CD4-positive, alpha-beta memory T cell (primary cell): ENCODE results near the gene TRNP1. TPM values are rescaled to one million over a fixed set of nuclear protein-coding genes. Genes with fewer than 3 reads are reported as not detected.

Experiments
- CTCF ChIA-PET: fragments of 350-600 bp; sonication (Branson Sonifier 250); formaldehyde crosslinking; loops from one replicate; lab custom pipeline; 2021; ENCODE audit warnings: inconsistent platforms; ENCODE audit not compliant: partially characterized antibody; lab: Charles Lee
- POLR2A ChIA-PET: fragments of 350-600 bp; sonication (Branson Sonifier 250); formaldehyde crosslinking; loops from one replicate; lab custom pipeline; 2021; ENCODE audit not compliant: partially characterized antibody; lab: Charles Lee
- DNase-seq, 5 donors: peaks; one replicate each; pipeline versions ENCODE4 v3.0.0 to v3.0.0-alpha.2; 2020 to 2022; ENCODE audit warnings: mixed read lengths in 1 of 5
- H3K27ac ChIP-seq: one replicate; pipeline ENCODE4 v1.7.0; 2013; ENCODE audit warnings: low read depth, low read length
- H3K27me3 ChIP-seq: 2 replicates; pipeline ENCODE4 v1.7.0; 2013; ENCODE audit warnings: mild to moderate bottlenecking, low read length, moderate library complexity; ENCODE audit not compliant: insufficient read depth
- H3K36me3 ChIP-seq: 2 replicates; pipeline ENCODE4 v1.7.0; 2013; ENCODE audit warnings: mild to moderate bottlenecking, low read length, moderate library complexity; ENCODE audit not compliant: insufficient read depth
- H3K4me1 ChIP-seq: 2 replicates; pipeline ENCODE4 v1.7.0; 2013; ENCODE audit warnings: mild to moderate bottlenecking, low read length, moderate library complexity; ENCODE audit not compliant: insufficient read depth
- H3K4me3 ChIP-seq, 2 donors: one replicate each; pipeline ENCODE4 v1.7.0; 2013; ENCODE audit warnings: low read length in 2 of 2, mild to moderate bottlenecking in 1 of 2
- H3K9me3 ChIP-seq, 2 donors: one replicate each; pipeline ENCODE4 v1.7.0; 2013; ENCODE audit warnings: low read length in 2 of 2, control low read depth in 1 of 2; ENCODE audit not compliant: control insufficient read depth in 1 of 2
- H3K27ac Mint-ChIP-seq, 7 donors: one replicate each; pipeline ENCODE4 v1.8.0; 2020 to 2021; ENCODE audit warnings: mixed read lengths in 7 of 7, mild to moderate bottlenecking in 6 of 7, inconsistent platforms in 3 of 7, moderate library complexity in 3 of 7
- H3K27me3 Mint-ChIP-seq, 2 donors: one replicate each; pipeline ENCODE4 v1.8.0; 2020 to 2021; ENCODE audit warnings: mixed read lengths in 2 of 2
- H3K36me3 Mint-ChIP-seq, 2 donors: one replicate each; pipeline ENCODE4 v1.8.0; 2020 to 2021; ENCODE audit warnings: mixed read lengths in 2 of 2, inconsistent platforms in 1 of 2, mild to moderate bottlenecking in 1 of 2
- H3K4me1 Mint-ChIP-seq, 4 donors: one replicate each; pipeline ENCODE4 v1.8.0; 2020 to 2021; ENCODE audit warnings: mixed read lengths in 4 of 4, mild to moderate bottlenecking in 1 of 4
- H3K4me3 Mint-ChIP-seq, 8 donors: one replicate each; pipeline ENCODE4 v1.8.0; 2020 to 2021; ENCODE audit warnings: mixed read lengths in 8 of 8, mild to moderate bottlenecking in 7 of 8, moderate library complexity in 6 of 8, inconsistent platforms in 3 of 8
- H3K9me3 Mint-ChIP-seq, 8 donors: one replicate each; pipeline ENCODE4 v1.8.0; 2020 to 2021; ENCODE audit warnings: mixed read lengths in 8 of 8, mild to moderate bottlenecking in 5 of 8, inconsistent platforms in 3 of 8, moderate library complexity in 1 of 8
- intact Hi-C: fragments of 100-400 bp; cut with micrococcal nuclease; formaldehyde crosslinking; loops from one replicate; pipeline ENCODE4 v1.15.1; 2023
- polyA plus RNA-seq, 2 donors: library from polyadenylated mRNA; unstranded; fragments of 300-500 nt; fragmentation: Illumina TruSeq; gene quantifications; one replicate each; pipeline ENCODE4 v1.2.3, GENCODE V29; 2021
- total RNA-seq, 2 experiments: library from RNA; stranded (reverse); gene quantifications; one replicate each; pipeline ENCODE4 v1.2.3, GENCODE V29; 2021

TRNP1 gene
- total and polyA plus RNA-seq, 4 experiments from 2014 or later, result not detected

GRCh38 chr1:27009601-27010197, 16.2 kb downstream of the TRNP1 start:
- Histone ChIP-seq H3K9me3 (no peaks in the 10 kb centered on the region), H3K27me3 (peaks cover 16% of the 10 kb centered on the region), H3K4me3 (no peak overlapping the region), H3K4me1 (peaks cover 10% of the 10 kb centered on the region), H3K27ac (no peak overlapping the region), H3K36me3 (no peaks in the 10 kb centered on the region)
- CTCF ChIA-PET, result interaction anchor here (1.5 kb wide), 1 partner anchor 13 kb away, joined by 8 read pairs; no protein-coding TSS in a partner anchor
- no peak overlapping the region for H3K27ac Mint-ChIP-seq
- H3K4me3 Mint-ChIP-seq, result no peak overlapping the region
- no peaks in the 10 kb centered on the region for H3K36me3 Mint-ChIP-seq
- no peaks in the 10 kb centered on the region for H3K9me3 Mint-ChIP-seq
- POLR2A ChIA-PET, result no interaction called here
- DNase-seq, result no peak
- H3K4me1 Mint-ChIP-seq, result peaks cover 0 to 17% (median 2%) of the 10 kb centered on the region in 4 donors
- peaks cover 12 to 24% of the 10 kb centered on the region in 2 donors for H3K27me3 Mint-ChIP-seq
- intact Hi-C loops, result no loop called here

DNA sequence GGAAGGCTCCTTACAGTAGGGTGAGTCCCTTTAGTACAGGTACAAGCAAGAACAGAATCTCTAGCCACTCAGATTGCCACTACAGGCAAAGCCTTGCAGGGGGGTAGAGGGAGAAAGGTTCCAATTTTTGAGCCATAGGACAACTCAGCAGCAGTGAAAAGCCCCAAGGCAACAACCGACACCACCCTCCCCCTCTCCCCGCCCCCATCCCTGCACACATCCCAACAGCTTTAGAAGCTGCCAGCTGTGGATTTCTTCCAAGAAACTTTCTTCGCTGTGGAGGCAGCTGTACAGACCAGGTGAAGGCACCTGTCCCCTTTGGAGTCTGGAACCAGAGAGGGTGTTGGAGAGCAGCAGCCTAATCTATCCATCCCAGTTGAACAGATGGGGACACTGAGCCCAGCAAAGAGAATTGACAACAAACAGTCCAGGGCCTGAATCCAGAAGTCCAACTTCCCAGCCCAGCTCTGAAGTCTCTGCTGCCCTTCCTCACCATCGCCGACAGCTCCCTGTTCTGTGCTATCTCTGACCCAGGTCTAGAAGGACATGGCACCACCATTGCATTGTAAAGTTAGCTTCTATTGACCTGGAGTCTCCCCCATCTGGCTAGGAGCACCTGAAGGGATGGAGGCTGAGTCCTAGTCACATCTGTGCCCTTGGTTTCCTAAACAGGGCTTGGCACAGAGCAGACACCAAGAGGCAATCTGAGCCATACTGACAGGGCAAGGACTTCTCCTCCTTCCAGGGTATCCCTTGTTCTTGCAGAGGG, 16.9 kb downstream of the TRNP1 start:
- H3K4me1 Mint-ChIP-seq, result peaks cover 0 to 17% (median 2%) of the 10 kb centered on the region in 4 donors
- intact Hi-C loops, result no loop called here
- H3K4me3 Mint-ChIP-seq, result no peak overlapping the region
- H3K27me3 Mint-ChIP-seq, result peaks cover 12 to 24% of the 10 kb centered on the region in 2 donors
- Histone ChIP-seq H3K9me3 (no peaks in the 10 kb centered on the region), H3K27ac (no peak overlapping the region), H3K36me3 (no peaks in the 10 kb centered on the region), H3K4me3 (no peak overlapping the region), H3K27me3 (peaks cover 16% of the 10 kb centered on the region), H3K4me1 (peaks cover 10% of the 10 kb centered on the region)
- ChIA-PET CTCF (no interaction called here), POLR2A (no interaction called here)
- no peak for DNase-seq
- no peaks in the 10 kb centered on the region for H3K9me3 Mint-ChIP-seq
- H3K36me3 Mint-ChIP-seq, result no peaks in the 10 kb centered on the region
- no peak overlapping the region for H3K27ac Mint-ChIP-seq

- H3K4me3 Mint-ChIP-seq, result peak overlapping the region in 3 of 8 donors; percentile 7 to 33 (median 23)
- no peak overlapping the region for H3K27ac Mint-ChIP-seq
- Histone ChIP-seq H3K27ac (no peak overlapping the region), H3K27me3 (peaks cover 16% of the 10 kb centered on the region), H3K9me3 (no peaks in the 10 kb centered on the region), H3K4me1 (peaks cover 10% of the 10 kb centered on the region), H3K4me3 (no peak overlapping the region), H3K36me3 (no peaks in the 10 kb centered on the region)
- ChIA-PET POLR2A (no interaction called here), CTCF (interaction anchor here (1.5 kb wide), 1 partner anchor 15 kb away, joined by 5 read pairs; no protein-coding TSS in a partner anchor)
- H3K36me3 Mint-ChIP-seq, result no peaks in the 10 kb centered on the region
- peaks cover 0 to 17% (median 2%) of the 10 kb centered on the region in 4 donors for H3K4me1 Mint-ChIP-seq
- DNase-seq, result no peak
- H3K27me3 Mint-ChIP-seq, result peaks cover 12 to 24% of the 10 kb centered on the region in 2 donors
- intact Hi-C loops, result no loop called here
- H3K9me3 Mint-ChIP-seq, result no peaks in the 10 kb centered on the region
Observed at GRCh38 chr1:27011058-27011764, 17.7 kb downstream of the TRNP1 start.

DNA sequence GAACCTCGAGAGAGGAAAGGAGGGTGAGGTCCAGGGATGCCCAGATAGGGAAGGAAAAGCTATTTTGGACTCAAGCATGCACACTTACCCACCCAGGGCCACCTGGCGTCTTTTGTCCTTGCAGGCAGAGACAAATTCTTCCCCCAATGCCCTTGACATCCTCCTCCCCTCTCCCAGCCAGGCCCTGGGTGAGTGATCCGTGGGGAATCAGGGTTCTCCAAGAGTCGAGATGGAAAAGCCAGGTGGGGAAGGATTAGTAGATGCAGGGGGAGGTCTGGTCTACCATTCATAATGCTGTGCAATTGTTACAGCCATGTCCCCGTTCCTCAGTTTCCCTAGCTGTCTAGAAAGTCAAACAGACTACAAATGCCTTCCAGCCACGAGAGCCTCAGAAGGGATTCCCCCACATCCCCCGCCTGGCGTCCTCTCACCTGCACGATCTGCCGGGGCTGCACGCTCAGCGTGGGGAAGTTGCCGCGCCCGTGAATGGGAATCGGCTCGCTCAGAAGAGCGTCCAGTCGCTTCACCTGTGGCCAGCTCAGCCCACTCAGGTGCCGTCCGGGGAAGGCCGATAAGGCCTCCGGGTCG, 18.6 kb downstream of the TRNP1 start:
- H3K27ac ChIP-seq, result no peak overlapping the region

DNA sequence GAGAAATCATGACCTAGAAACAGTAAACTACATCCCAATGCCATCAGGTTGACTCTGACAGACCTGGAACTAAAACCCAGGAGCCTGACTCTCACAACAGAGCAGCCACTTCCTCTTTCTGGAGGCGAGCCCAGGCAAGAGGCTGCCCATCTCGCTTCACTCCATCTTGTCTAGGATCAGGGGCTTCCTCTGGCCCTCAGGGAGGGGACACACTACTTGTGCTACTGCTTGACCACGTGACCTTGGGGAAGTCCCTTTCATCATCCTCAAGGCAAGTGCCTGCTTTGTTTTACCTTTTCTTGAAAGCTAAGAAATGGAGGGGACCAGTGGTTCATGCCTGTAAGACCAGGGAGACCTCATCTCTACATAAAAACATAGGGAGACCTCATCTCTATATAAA, 21.8 kb downstream of the TRNP1 start:
- H3K36me3 Mint-ChIP-seq, result no peaks in the 10 kb centered on the region
- DNase-seq, result no peak
- H3K4me3 Mint-ChIP-seq, result no peak overlapping the region
- peaks cover 0 to 17% (median 2%) of the 10 kb centered on the region in 4 donors for H3K4me1 Mint-ChIP-seq
- Histone ChIP-seq H3K4me1 (peaks cover 10% of the 10 kb centered on the region), H3K9me3 (no peaks in the 10 kb centered on the region), H3K27ac (no peak overlapping the region), H3K4me3 (no peak overlapping the region), H3K27me3 (peaks cover 16% of the 10 kb centered on the region), H3K36me3 (no peaks in the 10 kb centered on the region)
- POLR2A ChIA-PET, result no interaction called here
- CTCF ChIA-PET, result no interaction called here
- H3K27me3 Mint-ChIP-seq, result peaks cover 10 to 19% of the 10 kb centered on the region in 2 donors
- H3K27ac Mint-ChIP-seq, result no peak overlapping the region
- no peaks in the 10 kb centered on the region for H3K9me3 Mint-ChIP-seq
- intact Hi-C loops, result no loop called here

More for the DNA sequence above, 18.6 kb downstream of the TRNP1 start:
- H3K36me3 Mint-ChIP-seq, result no peaks in the 10 kb centered on the region
- Histone ChIP-seq H3K4me1 (peaks cover 10% of the 10 kb centered on the region), H3K36me3 (no peaks in the 10 kb centered on the region), H3K9me3 (no peaks in the 10 kb centered on the region), H3K27me3 (peaks cover 16% of the 10 kb centered on the region), H3K4me3 (no peak overlapping the region)
- H3K4me3 Mint-ChIP-seq, result peak overlapping the region in 6 of 8 donors; percentile 4 to 49 (median 19)
- ChIA-PET POLR2A (interaction anchor here (0.8 kb wide), 1 partner anchor 19 kb away, joined by 3 read pairs; the partner anchor contains the start of gene TRNP1), CTCF (interaction anchor here (1.5 kb wide), 1 partner anchor 15 kb away, joined by 5 read pairs; no protein-coding TSS in a partner anchor)
- intact Hi-C loops, result no loop called here
- peak in 1 of 5 donors; percentile 3 for DNase-seq
- H3K27me3 Mint-ChIP-seq, result peaks cover 12 to 25% of the 10 kb centered on the region in 2 donors
- peaks cover 0 to 17% (median 2%) of the 10 kb centered on the region in 4 donors for H3K4me1 Mint-ChIP-seq
- H3K9me3 Mint-ChIP-seq, result no peaks in the 10 kb centered on the region
- no peak overlapping the region for H3K27ac Mint-ChIP-seq

DNA sequence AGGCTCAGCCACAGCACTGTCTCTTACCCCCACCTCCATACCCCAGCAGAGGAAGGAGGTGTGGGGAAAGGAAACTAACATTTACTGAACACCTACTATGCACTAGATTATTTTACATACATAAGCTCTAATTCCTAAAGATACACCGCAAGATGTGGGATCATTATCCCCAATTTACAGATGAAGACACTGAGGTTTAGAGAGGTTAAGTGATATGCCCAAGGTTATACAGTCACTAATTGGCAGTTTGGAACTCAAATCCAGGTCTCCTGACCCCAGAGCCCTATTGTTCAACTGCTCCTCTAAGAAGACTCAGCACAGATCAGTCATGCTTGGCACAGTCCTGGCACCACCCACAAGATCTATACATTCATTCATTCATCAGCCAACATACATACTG, 22.9 kb downstream of the TRNP1 start:
- Histone ChIP-seq H3K36me3 (no peaks in the 10 kb centered on the region), H3K27ac (no peak overlapping the region), H3K27me3 (peaks cover 15% of the 10 kb centered on the region), H3K9me3 (no peaks in the 10 kb centered on the region), H3K4me3 (no peak overlapping the region), H3K4me1 (peaks cover 10% of the 10 kb centered on the region)
- POLR2A ChIA-PET, result no interaction called here
- no peaks in the 10 kb centered on the region for H3K36me3 Mint-ChIP-seq
- no peak for DNase-seq
- peaks cover 10 to 14% of the 10 kb centered on the region in 2 donors for H3K27me3 Mint-ChIP-seq
- H3K4me1 Mint-ChIP-seq, result peaks cover 0 to 16% (median 2%) of the 10 kb centered on the region in 4 donors
- H3K27ac Mint-ChIP-seq, result no peak overlapping the region
- CTCF ChIA-PET, result no interaction called here
- no peak overlapping the region for H3K4me3 Mint-ChIP-seq
- H3K9me3 Mint-ChIP-seq, result no peaks in the 10 kb centered on the region
- intact Hi-C loops, result no loop called here
